Prostate gland (tissue), 2 donors: ENCODE data around the gene HPF1. TPM values are rescaled to one million over a fixed set of nuclear protein-coding genes. Genes with fewer than 3 reads are reported as not detected.

Source experiments
- DNase-seq: peaks from one replicate; pipeline ENCODE4 v3.0.0-alpha.2; 2019; ENCODE audit warnings: low spot score
- H3K27ac ChIP-seq, 2 donors: fragments of 200-600 bp; sonication (generic); 2 replicates each; pipeline ENCODE4 v1.5.1; 2017 to 2019
- H3K27me3 ChIP-seq: fragments of 200-600 bp; sonication (generic); replicated peaks from 2 replicates; pipeline ENCODE4 v1.5.1; 2019; ENCODE audit not compliant: insufficient read depth
- H3K36me3 ChIP-seq, 2 donors: fragments of 200-600 bp; sonication (generic); 1 replicate in 1 of 2; 2 replicates in 1 of 2; pipeline versions ENCODE4 v1.5.1 to v1.8.1; 2017 to 2019
- H3K4me1 ChIP-seq: fragments of 200-600 bp; sonication (generic); replicated peaks from 2 replicates; pipeline ENCODE4 v1.5.1; 2019
- H3K4me3 ChIP-seq, 2 donors: fragments of 200-600 bp; sonication (generic); 2 replicates each; pipeline ENCODE4 v1.5.1; 2017 to 2019
- H3K9me3 ChIP-seq: fragments of 200-600 bp; sonication (generic); 2 replicates; pipeline ENCODE4 v1.5.1; 2017
- CTCF ChIP-seq, 4 experiments: fragments of 200-600 bp in 2 of 4; fragments of 450-650 bp in 2 of 4; sonication (generic) in 2 of 4; IDR thresholded peaks; 1 replicate in 3 of 4; 2 replicates in 1 of 4; pipeline ENCODE4 v1.5.1; 2016 to 2019; ENCODE audit warnings: antibody characterized with exemption in 4 of 4, mild to moderate bottlenecking in 2 of 4, moderate library complexity in 2 of 4
- POLR2A ChIP-seq: fragments of 450-650 bp; IDR thresholded peaks from one replicate; pipeline ENCODE4 v1.6.1; 2016; ENCODE audit warnings: antibody characterized with exemption, mild to moderate bottlenecking
- POLR2AphosphoS5 ChIP-seq: sonication (generic); formaldehyde crosslinking; IDR thresholded peaks from one replicate; pipeline ENCODE4 v1.6.1; 2017; ENCODE audit warnings: antibody characterized with exemption
- WGBS: methylation state at CpG from one replicate; pipeline ENCODE4 v1.1.5; 2018; 5-methylcytosine and 5-hydroxymethylcytosine counted together
- intact Hi-C: fragments of 100-400 bp; cut with DNase I; formaldehyde crosslinking; loops from one replicate; pipeline ENCODE4 v1.14.2; 2022
- total RNA-seq, 2 donors: library from RNA; depleted of rRNA; stranded (reverse); fragments of >200 nt; gene quantifications; one replicate each; pipeline ENCODE4 v1.1.0, GENCODE V29; 2016

HPF1 gene
- total RNA-seq, 2 donors from 2014 or later, result 24.5 to 48.9 TPM

GRCh38 chr4:169766741-169767140 lies 9.0 kb upstream of the HPF1 start:
- no peaks in the 10 kb centered on the region for H3K4me1 ChIP-seq
- TF ChIP-seq POLR2A, result no peak
- no peak overlapping the region for H3K4me3 ChIP-seq
- no peaks in the 10 kb centered on the region for H3K27me3 ChIP-seq
- WGBS, result 45% methylated on average over 3 of the region's 3 CpGs
- H3K27ac ChIP-seq, result no peak overlapping the region
- intact Hi-C loops, result no loop called here
- no peaks in the 10 kb centered on the region for H3K9me3 ChIP-seq
- H3K36me3 ChIP-seq, result no peaks in the 10 kb centered on the region
- no peak for DNase-seq

- H3K27me3 ChIP-seq, result no peaks in the 10 kb centered on the region
- no peaks in the 10 kb centered on the region for H3K4me1 ChIP-seq
- TF ChIP-seq POLR2A (no peak), CTCF (IDR thresholded peaks at IDR 0.05) (no peak), POLR2AphosphoS5 (no peak)
- WGBS, result 88% methylated on average over 2 of the region's 2 CpGs
- H3K36me3 ChIP-seq, result no peaks in the 10 kb centered on the region
- no peak overlapping the region for H3K4me3 ChIP-seq
- intact Hi-C loops, result no loop called here
- H3K27ac ChIP-seq, result no peak overlapping the region
- DNase-seq, result no peak
- H3K9me3 ChIP-seq, result no peaks in the 10 kb centered on the region
Observed at GRCh38 chr4:169765835-169766234, 8.1 kb upstream of the HPF1 start.

- Histone ChIP-seq H3K4me3 (no peak overlapping the region), H3K27ac (no peak overlapping the region), H3K9me3 (no peaks in the 10 kb centered on the region), H3K27me3 (no peaks in the 10 kb centered on the region), H3K36me3 (no peaks in the 10 kb centered on the region), H3K4me1 (peaks cover under 1% of the 10 kb centered on the region)
- WGBS, result 55% methylated on average over 4 of the region's 4 CpGs
- no peak for DNase-seq
- intact Hi-C loops, result no loop called here
- TF ChIP-seq CTCF (IDR thresholded peaks at IDR 0.05) (no peak), POLR2AphosphoS5 (no peak), POLR2A (no peak)
Observed at GRCh38 chr4:169761846-169762245, 4.1 kb upstream of the HPF1 start.

- Histone ChIP-seq H3K4me1 (peaks cover 4% of the 10 kb centered on the region), H3K27ac (peak overlapping the region in 1 of 2 donors; percentile 71), H3K27me3 (no peaks in the 10 kb centered on the region), H3K4me3 (no peak overlapping the region), H3K36me3 (no peaks in the 10 kb centered on the region), H3K9me3 (no peaks in the 10 kb centered on the region)
- no peak for TF ChIP-seq CTCF (IDR thresholded peaks at IDR 0.05)
- no peak for TF ChIP-seq POLR2A
- no peak for TF ChIP-seq POLR2AphosphoS5
- 62% methylated on average over 11 of the region's 11 CpGs for WGBS
- intact Hi-C loops, result loop anchor here (5.0 kb wide), 1 partner anchor 96 kb away; no protein-coding TSS in a partner anchor
- no peak for DNase-seq
Observed at GRCh38 chr4:169758401-169758962, 738 bp upstream of the HPF1 start.

GRCh38 chr4:169756971-169757574 lies 671 bp downstream of the HPF1 start:
- peak overlapping the region; percentile 74 to 78 for H3K4me3 ChIP-seq
- H3K27me3 ChIP-seq, result no peaks in the 10 kb centered on the region
- H3K9me3 ChIP-seq, result no peaks in the 10 kb centered on the region
- under 1% methylated on average over 13 of the region's 13 CpGs for WGBS
- no peaks in the 10 kb centered on the region for H3K36me3 ChIP-seq
- no peak for DNase-seq
- H3K4me1 ChIP-seq, result peaks cover 4% of the 10 kb centered on the region
- peak overlapping the region; percentile 71 to 73 for H3K27ac ChIP-seq
- TF ChIP-seq POLR2AphosphoS5 (no peak), POLR2A (no peak), CTCF (IDR thresholded peaks at IDR 0.05) (no peak)
- intact Hi-C loops, result loop anchor here (5.0 kb wide), 1 partner anchor 95 kb away; no protein-coding TSS in a partner anchor
